Neural progenitor cell (in vitro differentiated cells): Measurements from ENCODE around the gene TBC1D9B. TPM values are rescaled to one million over a fixed set of nuclear protein-coding genes. Genes with fewer than 3 reads are reported as not detected.

Experiments used
- DNase-seq: peaks from one replicate; pipeline ENCODE4 v3.0.0-alpha.2; 2016; ENCODE audit warnings: low spot score
- H2AFZ ChIP-seq: fragments of 200-600 bp; sonication (generic); replicated peaks from 2 replicates; pipeline ENCODE4 v1.6.1; 2016; ENCODE audit warnings: antibody characterized with exemption
- H3F3A ChIP-seq: fragments of 200-600 bp; sonication (generic); 2 replicates; pipeline ENCODE4 v1.6.1; 2016; ENCODE audit warnings: antibody characterized with exemption, low read depth
- H3K27ac ChIP-seq: fragments of 200-600 bp; sonication (generic); 2 replicates; pipeline ENCODE4 v1.5.1; 2016; ENCODE audit warnings: mild to moderate bottlenecking
- H3K27me3 ChIP-seq: fragments of 200-600 bp; sonication (generic); 2 replicates; pipeline ENCODE4 v1.6.1; 2016; ENCODE audit warnings: mild to moderate bottlenecking, moderate library complexity
- H3K36me3 ChIP-seq: fragments of 200-600 bp; sonication (generic); 2 replicates; pipeline ENCODE4 v1.5.1; 2016
- H3K4me1 ChIP-seq: fragments of 200-600 bp; sonication (generic); 2 replicates; pipeline ENCODE4 v1.6.1; 2016; ENCODE audit warnings: mixed run types
- H3K4me2 ChIP-seq: fragments of 200-600 bp; sonication (generic); 2 replicates; pipeline ENCODE4 v1.6.1; 2016
- H3K4me3 ChIP-seq: fragments of 200-600 bp; sonication (generic); 2 replicates; pipeline ENCODE4 v1.5.1; 2016
- H3K79me2 ChIP-seq: fragments of 200-600 bp; sonication (generic); 2 replicates; pipeline ENCODE4 v1.6.1; 2016; ENCODE audit warnings: low read depth
- H3K9ac ChIP-seq: fragments of 200-600 bp; sonication (generic); 2 replicates; pipeline ENCODE4 v1.6.1; 2016
- H3K9me3 ChIP-seq: fragments of 200-600 bp; sonication (generic); 2 replicates; pipeline ENCODE4 v1.5.1; 2016; ENCODE audit warnings: low read depth
- H4K20me1 ChIP-seq: fragments of 200-600 bp; sonication (generic); 2 replicates; pipeline ENCODE4 v1.6.1; 2016; ENCODE audit warnings: low read depth
- H3K27ac Mint-ChIP-seq: 3 replicates; pipeline ENCODE4 v1.8.0; 2021; ENCODE audit warnings: mixed read lengths
- H3K27me3 Mint-ChIP-seq: 2 replicates; pipeline ENCODE4 v1.8.0; 2022; ENCODE audit warnings: low read depth, mild to moderate bottlenecking, inconsistent platforms, moderate library complexity, mixed read lengths; ENCODE audit not compliant: insufficient read depth
- H3K36me3 Mint-ChIP-seq: 3 replicates; pipeline ENCODE4 v1.8.0; 2021; ENCODE audit warnings: mixed read lengths
- H3K4me1 Mint-ChIP-seq: 3 replicates; pipeline ENCODE4 v1.8.0; 2021; ENCODE audit warnings: mixed read lengths
- H3K4me3 Mint-ChIP-seq: 3 replicates; pipeline ENCODE4 v1.8.0; 2021; ENCODE audit warnings: mild to moderate bottlenecking, moderate library complexity, mixed read lengths
- H3K9me3 Mint-ChIP-seq: 3 replicates; pipeline ENCODE4 v1.8.0; 2020; ENCODE audit warnings: mixed read lengths
- EZH2 ChIP-seq: fragments of 200-600 bp; sonication (generic); IDR thresholded peaks from 2 replicates; pipeline ENCODE4 v1.6.1; 2017; ENCODE audit warnings: antibody characterized with exemption, mild to moderate bottlenecking, moderate library complexity
- EZH2phosphoT487 ChIP-seq: fragments of 200-600 bp; sonication (generic); IDR thresholded peaks from 2 replicates; pipeline ENCODE4 v1.6.1; 2017; ENCODE audit warnings: antibody characterized with exemption
- total RNA-seq: library from RNA; depleted of rRNA; stranded (reverse); fragments of >200 nt; gene quantifications from 2 replicates; pipeline ENCODE4 v1.2.3, GENCODE V29; 2015; ENCODE audit warnings: low replicate concordance
- TF ChIP-seq, protein P1 (sequence below): fragments of 200-600 bp; sonication (generic); IDR thresholded peaks from 2 replicates; pipeline ENCODE4 v1.5.1; 2017; ENCODE audit warnings: antibody characterized with exemption, mild to moderate bottlenecking

TBC1D9B gene
- total RNA-seq, 1 donor from 2014 or later = 26.7 TPM

DNA sequence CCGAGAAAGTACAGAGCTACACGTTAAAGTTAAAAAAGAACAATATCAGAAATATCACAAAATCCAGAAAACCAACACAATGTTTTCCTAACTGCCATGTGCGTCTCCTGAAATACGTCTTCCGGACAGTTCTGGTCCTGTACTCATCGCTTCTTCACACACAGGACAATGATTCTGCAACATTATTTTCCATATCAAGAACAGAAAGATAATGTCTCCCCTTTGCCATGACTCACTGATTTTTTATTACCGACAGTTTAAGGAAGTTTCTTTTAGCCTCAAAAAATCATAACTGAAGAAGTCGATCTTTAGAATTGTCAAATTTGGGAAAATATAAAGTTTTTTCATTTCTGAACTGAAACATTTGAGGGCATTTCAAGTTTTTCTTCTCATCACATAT lies 2.5 kb downstream of the TBC1D9B start:
- peaks cover 5% of the 10 kb centered on the region for H4K20me1 ChIP-seq

DNA sequence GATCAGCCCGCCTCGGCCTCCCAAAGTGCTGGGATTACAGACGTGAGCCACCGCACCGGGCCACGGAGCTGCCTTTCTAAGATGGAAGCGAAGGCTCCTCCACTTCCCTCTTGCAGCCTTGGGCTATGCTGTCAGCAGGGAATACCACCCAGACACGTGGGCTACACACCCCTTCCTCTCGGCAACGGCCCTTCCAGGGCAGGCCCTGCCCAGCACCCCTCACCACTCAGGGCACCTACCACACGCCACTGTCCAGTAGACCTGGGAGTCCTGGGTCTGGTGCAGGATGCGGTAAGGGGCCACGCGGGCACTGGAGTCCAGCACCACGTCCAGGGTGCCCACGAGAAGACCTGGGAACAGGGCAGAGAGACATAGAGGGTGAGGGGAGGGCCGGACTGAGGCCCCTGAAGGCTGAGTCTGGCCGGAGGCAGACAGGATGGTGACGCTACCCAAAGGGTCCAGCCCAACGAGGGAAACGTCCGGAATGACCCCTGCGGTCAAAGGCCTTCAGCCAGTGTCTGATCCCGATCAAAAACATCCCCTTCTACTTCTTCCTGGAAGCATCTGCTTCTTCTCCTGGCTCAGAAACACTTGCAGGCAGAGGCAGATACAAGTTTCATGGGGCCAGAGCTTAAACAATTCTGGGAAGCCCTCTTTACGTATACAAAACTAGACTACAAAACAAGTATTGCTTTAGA lies 3.1 kb downstream of the TBC1D9B start:
- DNase-seq = no peak
- Mint-ChIP-seq H3K27ac (no peak overlapping the region), H3K4me3 (peak overlapping the region; percentile 27), H3K4me1 (peaks cover 8% of the 10 kb centered on the region), H3K9me3 (no peaks in the 10 kb centered on the region), H3K27me3 (peaks cover 3% of the 10 kb centered on the region), H3K36me3 (peaks cover 18% of the 10 kb centered on the region)
- Histone ChIP-seq H3K36me3 (no peaks in the 10 kb centered on the region), H3K27ac (no peak overlapping the region), H3K27me3 (peaks cover 5% of the 10 kb centered on the region), H3K9ac (no peak overlapping the region), H3F3A (peaks cover 13% of the 10 kb centered on the region), H3K79me2 (peaks cover 5% of the 10 kb centered on the region), H2AFZ (no peak overlapping the region), H3K4me3 (no peak overlapping the region), H4K20me1 (peaks cover 5% of the 10 kb centered on the region), H3K4me2 (no peak overlapping the region), H3K4me1 (peaks cover 6% of the 10 kb centered on the region), H3K9me3 (no peaks in the 10 kb centered on the region)
- no peak for TF ChIP-seq EZH2phosphoT487
- TF ChIP-seq EZH2 = no peak
- TF ChIP-seq, protein P1, sequence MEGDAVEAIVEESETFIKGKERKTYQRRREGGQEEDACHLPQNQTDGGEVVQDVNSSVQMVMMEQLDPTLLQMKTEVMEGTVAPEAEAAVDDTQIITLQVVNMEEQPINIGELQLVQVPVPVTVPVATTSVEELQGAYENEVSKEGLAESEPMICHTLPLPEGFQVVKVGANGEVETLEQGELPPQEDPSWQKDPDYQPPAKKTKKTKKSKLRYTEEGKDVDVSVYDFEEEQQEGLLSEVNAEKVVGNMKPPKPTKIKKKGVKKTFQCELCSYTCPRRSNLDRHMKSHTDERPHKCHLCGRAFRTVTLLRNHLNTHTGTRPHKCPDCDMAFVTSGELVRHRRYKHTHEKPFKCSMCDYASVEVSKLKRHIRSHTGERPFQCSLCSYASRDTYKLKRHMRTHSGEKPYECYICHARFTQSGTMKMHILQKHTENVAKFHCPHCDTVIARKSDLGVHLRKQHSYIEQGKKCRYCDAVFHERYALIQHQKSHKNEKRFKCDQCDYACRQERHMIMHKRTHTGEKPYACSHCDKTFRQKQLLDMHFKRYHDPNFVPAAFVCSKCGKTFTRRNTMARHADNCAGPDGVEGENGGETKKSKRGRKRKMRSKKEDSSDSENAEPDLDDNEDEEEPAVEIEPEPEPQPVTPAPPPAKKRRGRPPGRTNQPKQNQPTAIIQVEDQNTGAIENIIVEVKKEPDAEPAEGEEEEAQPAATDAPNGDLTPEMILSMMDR = no peak

More for the DNA sequence above, 2.5 kb downstream of the TBC1D9B start:
- H2AFZ ChIP-seq = no peak overlapping the region
- peak overlapping the region; percentile 27 for H3K4me3 Mint-ChIP-seq
- H3K27me3 Mint-ChIP-seq = peaks cover 3% of the 10 kb centered on the region
- no peak for TF ChIP-seq EZH2phosphoT487
- TF ChIP-seq, protein P1 = no peak
- no peak for TF ChIP-seq EZH2
- no peak overlapping the region for H3K27ac ChIP-seq
- H3K9me3 ChIP-seq = no peaks in the 10 kb centered on the region
- H3K79me2 ChIP-seq = peaks cover 5% of the 10 kb centered on the region
- H3K9ac ChIP-seq = no peak overlapping the region
- no peaks in the 10 kb centered on the region for H3K9me3 Mint-ChIP-seq
- no peak overlapping the region for H3K4me2 ChIP-seq
- DNase-seq = no peak
- peaks cover 6% of the 10 kb centered on the region for H3K4me1 ChIP-seq
- H3K27ac Mint-ChIP-seq = no peak overlapping the region
- peaks cover 8% of the 10 kb centered on the region for H3K4me1 Mint-ChIP-seq
- no peaks in the 10 kb centered on the region for H3K36me3 ChIP-seq
- peaks cover 13% of the 10 kb centered on the region for H3F3A ChIP-seq
- peaks cover 5% of the 10 kb centered on the region for H3K27me3 ChIP-seq
- no peak overlapping the region for H3K4me3 ChIP-seq
- peaks cover 18% of the 10 kb centered on the region for H3K36me3 Mint-ChIP-seq

DNA sequence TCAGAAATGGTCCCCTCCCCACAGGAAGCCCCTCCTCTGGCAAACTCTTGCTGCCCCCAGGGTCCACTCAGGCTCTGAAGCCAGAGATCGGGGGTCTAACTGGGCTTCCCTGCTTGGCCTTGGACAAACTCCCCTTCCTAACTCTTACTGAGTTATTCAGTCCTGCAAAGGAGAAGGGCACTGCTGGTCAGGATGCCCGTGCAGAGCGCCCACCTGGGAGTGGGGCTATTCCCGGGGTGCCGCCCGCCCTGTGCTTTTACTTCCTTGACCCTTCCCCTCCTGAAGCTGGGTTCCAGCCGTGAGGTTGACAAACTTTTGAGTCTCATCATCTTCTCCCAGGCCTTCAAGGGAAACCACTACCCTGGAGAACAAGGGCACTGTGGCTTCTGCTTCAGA lies 4.9 kb downstream of the TBC1D9B start:
- no peak for DNase-seq
- Histone ChIP-seq H3K4me1 (peaks cover 6% of the 10 kb centered on the region), H3F3A (no peaks in the 10 kb centered on the region), H3K79me2 (peaks cover 5% of the 10 kb centered on the region), H3K27ac (no peak overlapping the region), H3K36me3 (no peaks in the 10 kb centered on the region), H3K27me3 (peaks cover 5% of the 10 kb centered on the region), H2AFZ (no peak overlapping the region), H3K4me3 (no peak overlapping the region), H3K9me3 (no peaks in the 10 kb centered on the region), H4K20me1 (peaks cover 5% of the 10 kb centered on the region), H3K4me2 (no peak overlapping the region), H3K9ac (no peak overlapping the region)
- Mint-ChIP-seq H3K27ac (peak overlapping the region; percentile 66), H3K4me1 (peaks cover 6% of the 10 kb centered on the region), H3K9me3 (no peaks in the 10 kb centered on the region), H3K36me3 (peaks cover 19% of the 10 kb centered on the region), H3K4me3 (no peak overlapping the region), H3K27me3 (peaks cover 3% of the 10 kb centered on the region)
- TF ChIP-seq EZH2phosphoT487 = no peak
- TF ChIP-seq EZH2 = no peak
- TF ChIP-seq, protein P1 = no peak
